HG02840 (cell line): ENCODE measurements around the gene HABP2.

Experiments
- ATAC-seq: cut with Tn5 transposase; IDR thresholded peaks from one replicate; pipeline ENCODE4 v1.9.1; 2021; ENCODE audit warnings: mild to moderate bottlenecking, moderate library complexity, moderate number of reproducible peaks; ENCODE audit not compliant: unreplicated experiment, low FRiP score

The HABP2 gene

DNA sequence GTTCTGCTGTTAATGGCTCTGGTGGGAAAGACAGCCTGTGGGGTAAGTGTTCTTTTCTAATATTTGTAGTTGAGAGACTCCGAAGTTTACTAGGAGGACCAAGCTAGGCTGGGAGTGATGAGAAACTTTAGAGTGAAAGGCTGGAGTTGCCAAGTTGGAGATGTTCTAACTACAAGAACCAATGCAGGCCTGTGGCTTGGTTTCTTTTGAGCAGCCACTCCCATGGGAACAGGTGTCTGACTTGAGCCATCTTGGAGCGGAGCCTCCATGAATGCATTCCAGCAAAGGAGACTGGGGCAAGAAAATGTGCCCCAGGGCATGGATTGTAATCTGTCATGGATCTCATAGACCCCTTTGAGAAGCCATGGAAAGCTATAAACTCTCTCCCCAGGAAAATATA, 296 bp downstream of the HABP2 start:
- ATAC-seq = no peak

DNA sequence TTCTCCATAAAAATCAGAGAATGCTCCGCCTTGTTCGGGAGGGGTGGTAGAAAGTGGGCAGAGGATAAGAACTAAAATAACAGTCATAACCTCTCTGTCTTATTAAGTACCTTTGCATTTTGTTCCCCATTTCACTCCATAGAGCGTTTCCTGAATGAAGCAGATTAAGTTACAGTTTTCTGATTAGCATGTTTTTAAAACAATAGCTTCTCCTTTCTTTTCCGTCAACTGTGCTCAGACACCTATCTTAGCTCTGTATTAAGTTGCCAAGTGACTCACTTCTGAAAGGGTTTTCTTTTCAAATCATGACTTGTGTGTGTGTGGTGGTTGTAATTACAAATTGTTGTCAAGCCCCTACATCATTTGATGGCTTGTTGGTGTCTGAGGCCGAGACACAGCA, 1.4 kb downstream of the HABP2 start:
- no peak for ATAC-seq

DNA sequence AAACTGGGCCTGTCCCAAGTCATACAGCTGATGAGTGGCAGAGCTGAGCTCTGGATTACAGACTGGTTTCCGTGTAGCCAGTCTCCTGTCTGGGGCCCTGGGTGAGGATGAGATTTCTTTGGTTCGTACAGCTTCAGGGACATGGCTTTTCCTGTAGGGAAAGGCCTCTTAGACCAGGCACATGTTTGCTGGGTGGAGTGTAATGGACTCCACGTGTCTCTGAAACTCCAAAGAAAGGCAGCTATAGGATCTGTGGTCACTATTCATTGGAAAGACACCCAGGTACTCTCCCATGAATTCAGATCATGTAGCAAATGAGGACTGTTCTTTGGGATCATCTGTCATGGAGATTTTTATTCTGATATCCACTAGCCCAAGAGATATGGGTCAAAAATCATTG, 2.4 kb downstream of the HABP2 start:
- no peak for ATAC-seq

DNA sequence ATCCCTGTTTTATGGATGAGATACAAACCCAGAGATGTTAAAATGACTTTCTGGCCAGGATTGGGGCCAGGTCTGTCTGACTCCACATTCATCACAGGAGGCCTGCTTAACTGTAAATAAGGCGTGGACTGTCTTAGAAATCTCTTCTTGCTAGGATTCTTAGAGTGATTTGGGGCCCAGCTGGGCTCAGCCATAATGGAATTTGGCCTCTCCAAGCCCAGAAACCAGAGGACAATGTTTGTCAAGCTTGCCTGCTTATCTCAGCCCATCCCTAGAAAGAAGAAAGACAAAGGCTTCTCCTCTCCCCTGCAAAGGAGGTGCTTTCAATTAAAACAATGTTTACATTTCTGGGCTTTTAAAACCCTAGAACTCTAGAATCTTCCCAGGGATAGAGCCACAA, 2.9 kb downstream of the HABP2 start:
- no peak for ATAC-seq

DNA sequence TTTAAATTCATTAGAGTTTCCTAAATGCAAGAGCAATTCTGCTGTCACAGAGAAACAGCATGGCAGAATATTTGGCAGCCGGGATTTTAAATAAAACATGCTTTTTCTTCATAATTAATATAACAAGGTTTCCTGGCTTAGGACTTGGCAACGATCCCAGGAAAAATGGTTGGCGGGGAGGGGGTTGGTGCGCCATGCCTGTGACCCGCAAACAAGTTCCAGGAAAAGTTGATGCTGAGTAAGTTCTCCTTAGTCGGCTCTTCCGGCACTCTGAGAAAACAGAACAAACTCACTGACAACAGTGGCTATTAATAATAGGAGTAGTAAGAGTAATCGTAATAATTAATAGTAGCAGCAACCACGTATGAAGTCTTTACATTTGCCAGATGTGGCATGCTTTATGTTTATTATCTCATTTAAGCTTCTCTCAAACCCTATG, 4.6 kb downstream of the HABP2 start:
- no peak for ATAC-seq

DNA sequence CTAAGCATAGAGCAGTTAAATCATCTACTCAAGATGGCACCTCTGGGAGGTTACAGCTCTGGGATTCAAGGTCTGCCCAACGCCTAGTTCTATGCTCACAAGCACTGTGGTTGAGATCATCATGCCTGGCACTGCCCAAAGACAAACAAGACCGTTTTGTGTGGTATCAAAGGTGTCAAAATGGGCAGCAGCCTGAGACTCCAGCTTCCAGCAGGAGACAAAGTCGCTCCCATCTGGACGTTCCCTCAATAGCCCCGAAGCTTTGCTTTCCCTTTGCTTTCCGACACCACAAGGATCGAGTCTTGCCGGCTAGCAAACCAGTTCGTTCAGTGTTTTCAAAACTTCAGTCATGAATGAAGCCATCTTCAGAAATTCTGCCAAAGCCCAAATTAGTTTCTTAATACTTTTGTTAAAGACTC, 5.1 kb downstream of the HABP2 start:
- no peak for ATAC-seq

DNA sequence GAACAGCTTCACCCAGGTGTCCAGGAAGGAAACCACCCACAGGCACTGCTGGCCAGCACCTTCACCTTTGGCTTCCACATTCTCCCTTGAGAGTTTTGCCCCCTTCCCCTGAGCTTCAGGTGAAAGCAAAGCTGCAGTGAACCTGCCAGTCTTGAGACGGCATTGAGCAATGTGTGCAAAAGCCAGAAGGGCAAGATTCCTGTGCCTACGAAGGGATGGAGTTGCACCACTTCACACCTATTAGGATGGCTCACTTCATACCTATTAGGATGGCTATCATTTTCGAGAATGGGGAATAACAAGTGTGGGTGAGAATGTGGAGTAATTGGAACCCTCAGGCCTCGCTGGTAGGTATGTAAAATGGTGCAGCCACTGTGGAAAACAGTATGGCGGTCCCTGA, 7.2 kb downstream of the HABP2 start:
- ATAC-seq = no peak

DNA sequence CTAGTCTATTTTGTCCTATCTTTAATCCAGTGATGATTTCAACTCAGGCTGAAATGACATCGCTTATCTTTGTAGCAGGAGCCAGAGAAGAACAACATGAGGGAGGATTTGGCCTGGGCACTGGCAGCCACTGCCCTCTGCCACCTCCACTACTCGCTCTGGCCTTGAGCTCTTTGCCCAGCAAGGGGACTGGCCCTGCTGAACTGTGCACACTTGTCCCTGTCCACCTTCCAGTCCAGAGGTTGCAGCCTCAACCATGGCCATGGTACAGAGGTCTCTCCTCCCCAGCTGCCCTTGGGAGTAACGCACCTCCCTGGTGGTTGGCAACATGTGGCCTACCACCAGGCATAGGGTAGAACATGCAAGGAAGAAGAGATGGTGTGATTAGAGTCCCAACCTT, 8.4 kb downstream of the HABP2 start:
- no peak for ATAC-seq

DNA sequence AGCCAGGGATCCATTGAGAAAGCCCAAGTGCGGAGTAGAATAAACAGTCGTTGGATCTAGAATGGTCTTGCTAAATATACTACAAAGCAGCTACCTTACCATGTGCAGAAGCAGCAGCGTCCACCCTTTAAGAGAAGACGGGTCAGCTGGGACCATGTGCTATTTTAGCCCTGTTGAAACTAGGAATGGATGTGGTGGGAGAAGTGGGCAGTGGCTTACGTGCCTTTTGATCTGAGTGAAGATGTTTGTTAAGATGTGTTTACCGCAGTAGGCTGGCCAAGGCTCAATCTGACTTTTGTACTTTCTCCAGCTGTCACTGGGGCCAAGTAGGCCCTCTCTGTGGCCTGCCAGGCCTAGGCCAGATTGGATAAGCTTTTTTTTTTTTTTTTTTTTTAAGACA, 9.2 kb downstream of the HABP2 start:
- no peak for ATAC-seq

DNA sequence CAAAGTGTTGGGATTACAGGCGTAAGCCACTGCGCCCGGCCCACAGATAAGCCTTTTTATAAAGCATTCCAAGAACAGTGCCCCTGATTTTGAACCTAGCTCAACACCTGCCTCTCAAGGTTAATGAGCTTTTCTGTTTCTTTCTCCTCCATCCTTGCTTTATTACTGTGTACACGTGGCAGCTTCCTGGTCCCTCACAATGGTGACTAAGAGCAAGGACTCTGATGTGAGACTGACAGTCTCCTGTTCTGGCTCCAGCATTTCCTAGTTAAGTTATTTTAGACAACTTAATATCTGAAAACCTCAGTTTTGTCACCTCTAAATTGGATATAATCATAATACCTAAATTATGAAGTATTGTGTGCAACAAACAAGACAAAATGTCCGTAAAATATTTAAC, 9.9 kb downstream of the HABP2 start:
- ATAC-seq = no peak

DNA sequence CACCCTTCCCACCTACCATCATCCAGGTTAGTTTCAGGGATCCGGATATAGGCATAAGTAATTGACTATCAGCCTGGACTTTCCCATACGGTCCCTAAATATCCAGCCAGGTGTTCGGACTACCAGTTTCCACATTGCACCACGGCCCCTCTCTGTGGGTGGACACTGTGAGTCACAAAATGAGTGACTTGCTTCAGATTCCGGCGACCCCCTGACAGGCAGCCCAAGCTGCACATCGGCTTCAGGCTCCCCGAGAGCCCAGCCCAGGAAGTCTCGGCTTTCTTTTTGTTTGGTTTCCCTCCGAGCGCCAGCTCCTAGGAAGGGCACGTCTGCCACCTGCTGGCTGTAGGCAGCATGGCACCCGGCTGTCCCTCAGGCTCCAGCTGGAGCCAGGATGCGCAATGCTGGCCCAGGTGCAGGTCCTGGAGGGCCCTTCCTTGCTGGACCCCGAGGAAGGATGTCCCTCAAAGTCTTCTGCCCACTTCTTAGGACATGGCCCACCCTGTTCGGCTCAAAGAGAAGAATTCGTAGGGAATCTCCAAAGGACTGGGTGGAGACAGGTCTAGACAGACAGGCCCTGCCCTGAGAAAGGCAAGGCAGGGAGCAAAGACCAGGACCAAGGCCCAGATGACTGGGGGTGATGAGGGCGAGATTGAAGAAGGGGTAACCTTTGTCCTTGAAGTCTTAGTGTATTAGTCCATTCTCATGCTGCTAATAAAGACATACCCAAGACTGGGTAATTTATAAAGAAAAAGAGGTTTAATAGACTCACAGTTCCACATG, 10.6 kb downstream of the HABP2 start:
- peak; percentile 80 for ATAC-seq

DNA sequence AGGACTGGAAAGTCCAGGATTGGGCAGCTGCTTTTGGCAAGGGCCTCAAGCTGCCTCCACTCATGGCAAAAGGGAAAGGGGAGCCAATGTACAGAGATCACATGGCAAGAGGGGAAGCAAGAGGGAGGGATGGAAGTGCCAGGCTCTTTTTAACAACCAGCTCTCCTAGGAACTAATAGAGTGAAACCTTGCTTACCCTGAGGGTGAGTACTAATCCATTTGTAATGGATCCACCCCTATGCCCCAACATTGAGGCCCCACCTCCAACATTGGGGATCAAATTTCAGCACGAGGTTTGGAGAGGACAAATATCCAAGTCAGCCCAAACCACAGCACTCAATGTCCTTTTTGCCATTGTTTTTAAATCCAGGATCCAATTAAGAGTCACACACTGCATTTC, 12.5 kb downstream of the HABP2 start:
- ATAC-seq = no peak

DNA sequence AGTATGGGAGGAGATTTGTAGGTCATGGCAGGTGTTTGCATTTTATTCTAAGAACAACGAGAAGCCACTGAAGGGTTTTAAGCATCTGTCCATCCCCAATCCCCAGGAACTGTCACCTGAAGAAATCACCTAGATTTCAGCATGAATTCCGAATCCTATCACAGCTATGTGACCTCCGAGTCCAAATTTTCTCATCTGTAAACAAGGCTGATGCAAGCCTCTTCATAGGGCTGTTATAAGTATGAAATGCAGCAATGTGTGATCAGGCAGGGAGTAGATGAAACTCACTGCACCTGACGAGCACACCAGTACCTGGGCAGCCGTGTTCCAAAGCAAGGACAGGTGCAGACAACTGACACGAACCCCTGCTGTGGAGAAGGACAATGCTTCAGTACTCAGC, 14.0 kb downstream of the HABP2 start:
- no peak for ATAC-seq

DNA sequence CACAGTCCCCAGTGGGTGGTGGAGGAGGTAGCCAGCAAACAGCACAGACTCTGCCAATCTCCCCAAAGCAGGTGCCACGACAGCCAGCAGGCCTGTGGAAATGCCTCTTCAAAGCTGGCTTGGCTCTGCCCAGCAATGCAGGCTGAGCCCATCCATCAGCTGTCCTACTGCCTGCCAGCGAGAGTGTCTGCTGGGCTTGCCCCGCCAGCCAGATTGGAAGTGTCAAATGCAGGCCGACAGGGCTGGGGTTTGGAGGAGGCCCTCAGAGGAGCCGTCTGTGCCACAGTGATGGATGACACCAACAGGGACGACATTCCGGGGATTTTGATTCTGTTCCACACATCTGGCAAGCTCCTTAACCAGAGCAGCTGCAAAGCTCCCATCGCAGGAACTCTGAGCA, 16.7 kb downstream of the HABP2 start:
- no peak for ATAC-seq

DNA sequence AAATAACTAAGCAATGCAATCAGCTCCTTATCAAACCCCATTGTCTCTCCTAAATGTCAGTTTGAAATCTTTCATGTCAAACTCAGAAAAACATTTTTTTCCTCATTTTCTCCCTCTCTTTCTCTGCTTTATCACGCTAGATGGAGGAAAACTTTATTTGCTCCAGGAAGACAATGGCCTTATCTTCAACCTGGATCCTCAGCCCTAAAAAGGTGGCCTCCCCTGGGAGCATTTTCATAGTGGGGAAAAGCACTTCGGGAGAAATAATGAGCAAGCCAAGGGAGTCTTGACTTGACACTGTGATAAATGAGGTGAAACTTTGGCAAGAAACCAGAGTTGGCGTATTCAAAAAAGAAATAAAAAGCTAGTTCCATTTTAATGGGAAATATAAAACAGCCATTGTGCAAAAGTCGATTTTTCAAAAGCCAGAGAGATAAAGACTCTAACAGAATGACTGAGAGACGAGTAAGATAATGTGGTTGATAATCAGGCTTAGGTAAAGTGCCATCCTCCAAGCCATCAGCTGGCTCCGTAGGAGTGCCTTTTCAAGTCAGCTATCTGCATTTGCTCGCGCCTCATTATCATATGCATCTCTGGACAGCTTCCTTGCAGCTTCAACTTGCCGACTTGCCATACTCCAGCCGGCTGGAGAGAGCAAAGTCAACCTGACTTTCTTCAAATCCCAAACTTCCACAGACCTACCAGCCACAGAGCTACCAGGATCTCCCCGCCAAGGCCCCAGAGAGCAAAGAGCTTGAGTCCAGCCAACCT, 19.9 kb downstream of the HABP2 start:
- ATAC-seq = no peak

DNA sequence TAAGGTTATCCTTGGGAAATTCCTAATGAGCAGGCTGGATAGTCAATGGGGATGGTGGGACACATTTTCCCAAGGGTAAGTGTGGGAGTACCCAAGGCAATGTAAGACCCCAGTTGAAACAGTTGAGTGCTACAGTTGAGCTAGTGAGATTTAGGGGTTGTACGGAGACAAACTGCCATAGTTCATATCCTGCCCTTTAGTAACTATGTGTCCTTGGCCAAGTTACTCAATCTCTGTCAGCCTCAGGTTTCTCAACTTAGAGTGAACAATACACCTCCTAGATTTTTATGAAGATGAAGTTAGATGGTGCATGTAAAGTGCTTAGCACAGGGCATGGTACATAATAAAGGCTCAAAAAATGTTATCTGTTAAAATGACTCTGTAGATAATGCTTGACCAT, 20.5 kb downstream of the HABP2 start:
- no peak for ATAC-seq

DNA sequence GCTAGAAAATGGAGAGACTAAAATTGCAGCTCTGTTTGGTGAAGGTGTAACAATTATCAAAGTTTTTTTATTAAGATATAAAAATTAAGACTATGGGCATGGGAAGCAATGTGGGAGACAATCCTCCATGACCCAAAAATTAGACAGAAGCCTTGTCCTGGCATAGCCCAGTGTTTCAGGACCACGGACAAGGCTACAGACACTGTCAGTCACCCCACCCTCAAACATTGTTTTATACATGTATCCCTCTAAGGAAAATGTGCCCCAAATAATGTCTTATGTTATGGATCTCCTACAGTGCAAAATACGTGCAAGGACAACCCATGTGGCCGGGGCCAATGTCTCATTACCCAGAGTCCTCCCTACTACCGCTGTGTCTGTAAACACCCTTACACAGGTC, 24.0 kb downstream of the HABP2 start:
- no peak for ATAC-seq

DNA sequence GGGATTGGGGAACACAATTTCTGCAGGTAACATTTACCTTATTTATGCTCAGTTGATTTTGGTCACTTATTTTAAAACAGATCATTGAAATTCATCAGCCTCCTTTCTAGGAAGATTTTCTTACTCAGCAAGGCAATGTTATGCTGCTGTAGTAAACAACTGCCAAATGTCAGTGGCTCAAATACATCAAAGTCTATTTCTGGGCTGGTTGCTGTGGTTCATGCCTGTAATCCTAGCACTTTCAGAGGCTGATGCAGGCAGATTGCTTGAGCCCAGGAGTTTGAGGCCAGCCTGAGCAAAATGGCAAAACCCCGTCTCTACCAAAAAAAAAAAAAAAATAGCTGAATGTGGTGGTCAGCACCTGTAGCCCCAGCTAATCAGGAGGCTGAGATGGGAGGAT, 25.9 kb downstream of the HABP2 start:
- ATAC-seq = no peak

DNA sequence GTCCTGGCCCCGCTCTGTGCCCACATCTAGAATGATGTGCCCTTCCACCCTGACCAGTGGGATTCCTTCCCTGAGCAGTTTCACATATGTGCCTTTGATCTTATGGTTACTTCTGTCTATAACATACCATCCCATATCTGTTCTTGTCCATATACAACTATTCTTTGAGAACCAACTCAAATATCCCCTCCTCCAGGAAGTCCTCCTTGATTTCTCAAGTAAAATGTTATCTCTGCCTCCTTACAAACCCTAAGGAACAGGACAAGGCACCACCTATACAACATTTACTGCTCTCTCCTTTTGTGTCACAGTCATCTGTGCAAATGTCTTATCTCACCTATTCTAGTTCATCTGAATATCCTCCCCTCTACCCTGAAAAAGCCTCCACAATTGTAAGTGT, 28.2 kb downstream of the HABP2 start:
- ATAC-seq = no peak

DNA sequence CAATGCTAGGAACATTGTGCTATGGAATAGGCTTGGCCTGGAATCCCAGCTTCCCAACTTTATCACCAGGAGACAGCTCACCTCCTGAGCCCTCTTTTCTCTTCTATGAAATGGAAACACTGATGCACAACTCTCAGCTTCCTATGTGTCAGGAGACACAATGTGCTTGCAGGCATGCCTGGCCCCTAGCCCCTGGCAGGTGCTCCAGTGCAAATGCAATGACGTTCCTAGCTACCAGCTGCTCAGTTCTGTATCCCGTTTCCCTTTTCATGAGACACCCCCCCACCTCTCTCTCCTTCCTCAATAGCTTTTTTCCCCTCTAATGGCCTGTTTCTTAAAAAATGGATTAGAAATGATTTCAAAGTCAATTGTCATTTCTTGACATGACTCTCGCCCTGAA, 30.7 kb downstream of the HABP2 start:
- no peak for ATAC-seq

DNA sequence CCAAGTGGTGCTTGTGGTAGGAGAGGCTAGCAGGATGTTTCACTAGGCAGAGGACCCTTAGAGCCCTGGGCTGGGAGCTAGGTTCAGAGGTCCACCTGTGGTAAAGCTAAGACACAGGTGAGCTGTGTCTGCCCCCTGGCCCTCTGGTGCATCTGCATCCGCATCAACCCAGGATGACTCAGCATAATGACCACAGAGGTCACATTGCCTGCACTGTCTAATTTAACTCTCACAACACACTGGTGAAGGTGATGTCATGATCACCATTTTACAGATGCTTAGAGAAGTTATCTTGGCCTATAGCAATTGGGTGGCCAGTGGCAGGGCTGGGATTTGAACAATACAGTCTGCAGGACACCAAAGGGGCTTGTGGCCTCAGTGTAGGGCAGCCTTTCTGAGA, 33.1 kb downstream of the HABP2 start:
- no peak for ATAC-seq

DNA sequence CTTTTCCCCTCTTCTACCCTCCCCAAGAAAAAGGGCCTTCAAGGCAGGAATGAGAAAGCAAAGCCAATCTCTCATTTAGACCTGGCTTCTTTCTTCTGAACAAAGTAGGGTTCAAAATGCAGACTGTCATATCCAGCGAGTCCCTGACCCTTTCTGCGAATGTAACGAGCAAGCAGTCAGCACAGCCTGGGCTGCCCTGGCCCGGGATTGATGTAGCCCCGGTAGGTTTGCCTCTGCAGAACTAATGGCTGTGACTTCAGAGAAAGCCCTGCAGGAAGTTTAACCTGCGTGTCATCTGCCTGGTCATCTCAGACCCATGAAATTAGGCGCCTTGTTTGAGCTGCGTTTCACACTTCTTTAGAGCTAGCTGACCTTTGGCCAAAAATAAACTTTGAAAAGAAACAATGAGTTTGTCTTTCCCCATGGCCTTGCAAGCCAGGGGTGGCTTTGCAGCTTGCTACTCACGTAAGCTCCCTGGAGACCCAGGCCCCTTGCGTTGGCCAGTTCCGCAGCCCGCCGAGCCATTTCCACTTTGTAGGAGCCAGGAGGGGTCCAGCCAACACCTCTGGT, 36.4 kb downstream of the HABP2 start:
- no peak for ATAC-seq
